Measurements from ENCODE around the gene CCR9. TPM values are rescaled to one million over a fixed set of nuclear protein-coding genes. Genes with fewer than 3 reads are reported as not detected.

CCR9 gene
- total RNA-seq, 2 donors from 2014 or later, result 0.13 TPM; not detected in 1

- H3K4me1 ChIP-seq, result no peaks in the 10 kb centered on the region
- no peak overlapping the region for H3K9ac ChIP-seq (ENCODE audit: low read depth in 2 of 2, low read length in 2 of 2)
- intact Hi-C loops (cut with DNase I), result no loop called here
- TF ChIP-seq CTCF (IDR thresholded peaks at IDR 0.05), result no peak
- H3K36me3 ChIP-seq, result no peaks in the 10 kb centered on the region
- no peak overlapping the region for H3K27ac ChIP-seq
- H3K4me3 ChIP-seq, result no peak overlapping the region
- H3K9me3 ChIP-seq, result no peaks in the 10 kb centered on the region
- no peak for DNase-seq
- H3K27me3 ChIP-seq, result no peaks in the 10 kb centered on the region
These were observed 5.8 kb downstream of the CCR9 start for GRCh38 chr3:45892161-45892560.

- Histone ChIP-seq H3K27me3 (no peaks in the 10 kb centered on the region), H3K27ac (no peak overlapping the region), H3K36me3 (no peaks in the 10 kb centered on the region), H3K9ac (ENCODE audit: low read depth in 2 of 2, low read length in 2 of 2) (no peak overlapping the region), H3K4me3 (no peak overlapping the region), H3K9me3 (no peaks in the 10 kb centered on the region), H3K4me1 (no peaks in the 10 kb centered on the region)
- TF ChIP-seq CTCF (IDR thresholded peaks at IDR 0.05), result no peak
- intact Hi-C loops (cut with DNase I), result no loop called here
- DNase-seq, result no peak
These were observed 7.7 kb downstream of the CCR9 start for GRCh38 chr3:45894015-45894414.

- Histone ChIP-seq H3K4me3 (no peak overlapping the region), H3K9ac (ENCODE audit: low read depth in 2 of 2, low read length in 2 of 2) (no peak overlapping the region), H3K27me3 (no peaks in the 10 kb centered on the region), H3K4me1 (no peaks in the 10 kb centered on the region), H3K36me3 (no peaks in the 10 kb centered on the region), H3K27ac (no peak overlapping the region), H3K9me3 (no peaks in the 10 kb centered on the region)
- TF ChIP-seq CTCF (IDR thresholded peaks at IDR 0.05), result no peak
- intact Hi-C loops (cut with DNase I), result no loop called here
- DNase-seq, result no peak
These were observed 9.5 kb downstream of the CCR9 start for GRCh38 chr3:45895686-45896468.

GRCh38 chr3:45896956-45897355 lies 10.6 kb downstream of the CCR9 start:
- no peak overlapping the region for H3K9ac ChIP-seq (ENCODE audit: low read depth in 2 of 2, low read length in 2 of 2)
- no peak overlapping the region for H3K27ac ChIP-seq
- DNase-seq, result no peak
- intact Hi-C loops (cut with DNase I), result no loop called here
- no peak for TF ChIP-seq CTCF (IDR thresholded peaks at IDR 0.05)
- H3K9me3 ChIP-seq, result no peaks in the 10 kb centered on the region
- no peak overlapping the region for H3K4me3 ChIP-seq
- no peaks in the 10 kb centered on the region for H3K36me3 ChIP-seq
- no peaks in the 10 kb centered on the region for H3K4me1 ChIP-seq
- H3K27me3 ChIP-seq, result no peaks in the 10 kb centered on the region

GRCh38 chr3:45904931-45905330 lies 18.6 kb downstream of the CCR9 start:
- DNase-seq, result no peak
- no peaks in the 10 kb centered on the region for H3K36me3 ChIP-seq
- no peaks in the 10 kb centered on the region for H3K4me1 ChIP-seq
- no peaks in the 10 kb centered on the region for H3K27me3 ChIP-seq
- H3K9me3 ChIP-seq, result no peaks in the 10 kb centered on the region
- intact Hi-C loops (cut with DNase I), result no loop called here
- TF ChIP-seq CTCF (IDR thresholded peaks at IDR 0.05), result no peak
- no peak overlapping the region for H3K9ac ChIP-seq (ENCODE audit: low read depth in 2 of 2, low read length in 2 of 2)
- no peak overlapping the region for H3K4me3 ChIP-seq
- no peak overlapping the region for H3K27ac ChIP-seq

All from colonic mucosa (tissue), 4 donors.